Gastrocnemius medialis (tissue), 4 donors: Measurements from ENCODE around the gene CTCFL.
"Not testable (repeated sequence)": the region's sequence is repeated elsewhere in the genome, so short reads cannot be mapped to it uniquely, and the experiment has no call there.

Experiments
- CTCF ChIP-seq, 5 experiments: fragments of 450-650 bp in 3 of 5; fragments of 200-600 bp in 2 of 5; sonication (generic) in 2 of 5; IDR thresholded peaks in 4 of 5; conservative IDR thresholded peaks in 1 of 5; 1 replicate in 4 of 5; 2 replicates in 1 of 5; pipeline ENCODE4 v1.5.1; 2016 to 2019; ENCODE audit warnings: antibody characterized with exemption in 5 of 5, mild to moderate bottlenecking in 3 of 5, moderate library complexity in 3 of 5
- POLR2A ChIP-seq, 2 donors: fragments of 450-650 bp; IDR thresholded peaks; one replicate each; pipeline ENCODE4 v1.6.1; 2017; ENCODE audit warnings: antibody characterized with exemption in 2 of 2, mild to moderate bottlenecking in 2 of 2, moderate library complexity in 2 of 2

DNA sequence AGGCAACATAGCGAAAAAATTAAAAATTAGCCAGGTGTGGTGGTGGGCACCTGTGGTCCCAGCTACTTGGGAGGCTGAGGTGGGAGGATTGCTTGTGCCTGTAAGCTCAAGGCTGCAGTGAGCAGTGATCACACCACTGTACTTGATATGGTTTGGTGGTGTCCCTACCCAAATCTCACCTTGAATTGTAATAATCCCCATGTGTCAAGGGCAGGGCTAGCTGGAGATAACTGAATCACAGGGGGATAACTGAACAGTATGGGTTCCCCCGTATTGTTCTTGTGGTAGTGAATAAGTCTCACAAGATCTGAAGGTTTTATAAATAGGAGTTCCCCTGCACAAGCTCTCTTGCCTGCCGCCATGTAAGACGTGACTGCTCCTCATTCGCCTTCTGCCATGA lies 52.5 kb downstream of the CTCFL start:
- TF ChIP-seq POLR2A (IDR thresholded peaks at IDR 0.05); CTCF (IDR thresholded peaks at IDR 0.05 in 4 of 5, conservative IDR thresholded peaks at IDR 0.05 in 1 of 5): not testable (repeated sequence)
